NOMO-1 (cell line): ENCODE measurements around the gene DNAJB7.
"Not testable (repeated sequence)": the region's sequence is repeated elsewhere in the genome, so short reads cannot be mapped to it uniquely, and the experiment has no call there.

Source experiments
- DNase-seq, 2 experiments: peaks; one replicate each; lab custom pipeline; 2025; ENCODE audit not compliant: unreplicated experiment in 2 of 2; lab: John Stamatoyannopoulos, UW

Gene DNAJB7

DNA sequence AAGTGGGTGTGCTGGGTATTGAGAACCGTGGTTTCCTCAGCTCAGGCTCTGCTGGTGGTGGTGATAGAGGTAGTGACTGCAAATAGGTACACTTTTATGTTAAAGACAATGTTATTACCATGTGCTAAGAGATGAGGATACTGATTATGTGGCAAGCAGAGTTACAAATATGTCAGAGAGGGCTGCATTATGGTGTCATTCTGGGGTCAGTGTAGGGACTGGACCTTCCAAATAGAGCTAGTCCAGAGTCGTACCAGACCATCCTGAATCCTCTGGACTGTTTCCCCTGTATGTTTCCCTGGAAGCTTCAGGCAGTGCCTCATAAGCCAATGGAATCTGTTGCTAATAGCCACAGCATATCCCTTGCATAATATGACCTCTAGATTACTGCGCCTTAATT lies at the start of gene DNAJB7:
TSS of gene DNAJB7 (minus strand) at position 101 of the 400 bp plus-strand sequence. CDS start 119 bp downstream, outside the sequence.
- DNase-seq, result no peak

DNA sequence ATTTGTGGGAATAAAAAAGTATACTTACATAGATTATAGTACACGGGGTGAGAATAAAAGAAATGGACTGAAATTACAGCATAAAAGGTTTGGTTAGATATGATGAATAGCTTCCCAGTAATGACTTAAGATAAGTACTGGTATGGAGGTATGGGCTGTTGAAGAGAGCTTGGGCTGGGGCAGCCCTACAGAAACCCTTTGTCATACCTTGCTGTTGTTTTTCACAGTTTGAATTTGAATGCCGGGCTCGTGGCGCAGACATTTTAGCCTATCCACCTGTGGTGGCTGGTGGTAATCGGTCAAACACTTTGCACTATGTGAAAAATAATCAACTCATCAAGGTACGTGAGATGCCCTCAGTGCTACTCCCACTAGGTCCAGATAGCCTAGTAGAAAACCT lies 47.0 kb upstream of the DNAJB7 start:
- DNase-seq, result no peak

DNA sequence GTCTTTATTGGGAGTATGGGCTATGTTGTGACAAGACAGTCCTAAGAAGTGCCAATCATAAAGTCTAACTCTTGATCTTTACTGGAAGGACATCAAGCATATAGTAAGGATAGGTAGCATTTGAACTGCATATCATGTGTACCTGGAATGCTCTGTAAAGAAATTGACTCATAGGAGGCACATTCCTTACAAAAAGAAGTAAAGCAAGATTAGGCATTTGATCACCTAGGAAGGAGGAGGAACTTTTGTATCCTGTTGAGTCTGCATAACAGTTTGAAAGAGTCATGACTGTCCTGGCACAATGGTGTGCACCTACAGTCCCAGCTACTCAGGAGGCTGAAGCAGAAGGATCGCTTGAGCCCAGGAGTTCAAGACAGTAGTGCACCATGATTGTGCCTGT lies 42.2 kb upstream of the DNAJB7 start:
- no peak for DNase-seq

DNA sequence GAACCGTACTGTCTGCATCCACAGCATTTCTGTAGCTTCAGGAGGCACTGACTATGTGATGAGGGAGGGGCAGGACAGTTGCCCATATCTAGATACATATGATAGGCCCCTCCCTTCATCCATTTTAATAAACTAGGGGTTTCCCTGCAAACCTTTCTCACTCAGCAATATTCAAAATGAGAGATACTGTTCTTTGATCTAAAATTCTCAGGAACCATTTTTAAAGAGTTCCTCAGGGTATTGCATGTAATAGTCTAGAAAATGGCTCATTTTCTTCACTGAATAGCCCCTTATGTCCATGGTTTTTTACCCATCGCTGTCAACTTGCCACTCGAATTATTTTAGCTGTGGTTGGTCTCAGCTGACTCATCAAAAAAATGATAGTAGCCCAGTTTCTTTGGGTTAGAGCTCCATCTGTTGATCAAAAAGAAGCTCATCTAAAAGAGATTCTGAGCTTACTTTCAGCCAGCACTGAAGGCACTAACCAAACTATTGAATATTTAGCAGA lies 37.0 kb upstream of the DNAJB7 start:
- DNase-seq, result peak; percentile 1 to 67

DNA sequence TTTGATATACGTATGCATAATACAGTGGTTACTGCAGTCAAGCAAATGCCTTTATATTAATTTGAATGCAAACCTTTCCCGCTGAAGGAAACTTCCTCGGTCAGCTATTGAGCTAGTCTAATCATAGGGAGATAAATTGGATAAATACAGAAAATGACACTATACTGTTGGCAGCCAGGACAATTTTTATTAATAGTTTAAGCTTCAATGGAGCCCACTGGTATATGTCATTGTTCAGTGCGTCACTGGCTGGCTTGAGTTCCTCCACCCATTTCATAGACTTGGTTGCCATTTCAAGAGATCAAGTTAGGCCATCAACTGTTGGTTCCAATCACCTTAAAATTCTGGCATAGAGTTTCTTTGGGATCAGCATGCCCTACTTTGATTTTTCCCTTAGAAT lies 32.5 kb upstream of the DNAJB7 start:
- DNase-seq, result no peak

DNA sequence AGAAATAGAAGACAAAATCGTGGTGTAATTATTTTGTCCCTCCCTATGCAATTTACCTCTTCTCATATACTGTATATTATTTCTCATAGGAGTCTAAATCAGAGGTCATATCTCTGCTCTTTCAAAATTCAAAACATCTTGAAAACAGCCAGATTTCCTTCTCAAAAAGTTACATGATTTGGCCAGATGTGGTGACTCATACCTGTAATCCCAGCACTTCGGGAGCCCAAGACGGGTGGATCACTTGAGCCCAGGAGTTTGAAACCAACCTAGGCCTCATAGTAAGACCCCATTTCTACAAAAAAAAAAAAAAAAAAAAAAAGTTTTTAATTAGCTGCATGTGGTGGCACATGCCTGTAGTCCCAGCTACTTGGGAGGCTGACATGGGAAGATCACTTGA lies 29.0 kb upstream of the DNAJB7 start:
- DNase-seq, result no peak

DNA sequence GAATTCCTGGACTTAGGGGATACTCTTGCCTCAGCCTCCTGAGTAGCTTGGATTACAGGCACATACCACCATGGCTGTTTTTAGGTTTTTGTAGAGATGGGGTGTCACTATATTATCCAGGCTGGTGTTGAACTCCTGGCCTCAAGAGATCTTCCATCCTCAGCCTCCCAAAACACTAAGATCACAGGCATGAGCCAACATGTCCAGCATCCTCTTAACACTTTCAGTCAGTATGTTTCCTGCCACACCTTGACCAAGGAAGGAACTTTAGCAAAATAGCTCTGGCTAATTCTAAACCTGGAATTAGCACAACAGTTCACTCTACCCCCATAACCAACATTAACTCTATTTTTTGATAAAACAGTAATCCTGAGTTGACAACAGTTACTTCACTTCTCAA lies 27.2 kb upstream of the DNAJB7 start:
- no peak for DNase-seq

DNA sequence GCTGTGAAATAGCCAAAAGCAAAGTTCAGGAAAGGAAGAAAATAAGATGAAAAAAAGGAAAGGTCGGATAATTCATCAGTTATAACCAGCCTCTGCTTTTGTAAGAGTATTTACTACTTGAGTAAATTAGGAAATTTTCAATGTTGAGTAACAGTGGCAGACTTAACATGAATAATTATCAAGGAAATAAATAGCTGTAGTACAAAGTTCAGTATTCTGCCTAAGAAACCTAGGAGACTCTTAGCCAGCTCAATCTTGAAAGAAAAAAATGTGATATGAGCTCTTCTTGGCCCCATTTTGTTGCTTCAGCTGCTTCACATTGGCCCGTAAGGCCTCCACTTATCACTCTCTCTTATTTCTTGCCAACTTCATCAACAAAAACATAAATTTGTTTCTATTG lies 17.0 kb upstream of the DNAJB7 start:
- no peak for DNase-seq

DNA sequence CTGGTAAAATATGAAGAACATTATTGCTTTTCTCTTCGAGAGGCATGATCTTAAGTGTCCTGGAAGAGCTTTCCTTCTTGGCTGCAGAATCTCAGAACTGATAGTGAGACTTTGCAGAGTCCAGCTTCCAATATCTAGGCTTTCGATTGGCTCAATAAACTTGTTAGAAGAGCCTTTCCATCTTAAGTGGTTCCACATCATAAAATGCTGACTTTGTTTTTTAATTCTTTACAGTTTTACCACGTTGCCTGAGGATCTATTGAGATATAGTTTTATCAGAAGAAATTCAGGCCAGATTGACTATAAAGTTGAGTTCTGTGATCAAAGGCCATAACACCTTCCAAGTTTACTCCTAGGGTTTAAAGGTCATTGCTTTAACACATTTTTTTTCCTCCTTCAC lies 15.6 kb upstream of the DNAJB7 start:
- no peak for DNase-seq

DNA sequence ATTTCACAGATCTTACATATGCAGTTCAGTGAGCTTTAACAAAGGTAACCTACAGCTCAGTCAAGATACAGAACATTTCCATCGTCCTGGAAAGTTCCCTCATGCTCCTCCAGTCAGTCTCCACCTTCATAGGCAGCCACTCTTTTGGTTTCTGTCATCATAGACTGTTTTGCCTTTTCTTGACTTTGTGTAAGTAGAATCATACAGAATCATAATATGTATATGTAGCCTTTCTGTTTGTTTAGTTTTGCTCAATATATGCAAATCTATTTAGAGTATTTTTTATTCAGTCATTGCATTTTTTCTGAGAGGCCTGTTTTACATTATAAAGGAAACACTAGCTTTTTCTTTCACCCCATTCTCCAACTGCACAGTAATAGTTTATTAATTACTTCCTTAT lies 15.0 kb upstream of the DNAJB7 start:
- DNase-seq, result no peak

DNA sequence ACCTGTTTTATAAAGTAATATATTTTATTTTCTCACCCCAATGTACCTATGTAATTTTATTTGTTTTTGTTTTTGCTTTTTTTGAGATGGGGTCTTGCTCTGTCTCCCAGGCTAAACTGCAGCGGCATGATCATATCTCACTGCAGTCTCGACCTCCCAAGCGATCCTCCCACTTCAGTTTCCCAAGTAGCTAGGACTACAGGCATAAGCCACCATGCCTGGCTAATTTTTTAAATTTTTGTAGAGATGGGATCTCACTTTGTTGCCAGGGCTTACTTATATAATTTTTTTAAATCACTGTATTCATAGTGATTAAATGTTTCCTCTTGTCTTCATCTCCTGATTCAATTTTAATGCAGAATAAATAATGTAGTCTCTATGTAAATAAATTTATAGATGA lies 13.2 kb upstream of the DNAJB7 start:
- DNase-seq, result no peak

DNA sequence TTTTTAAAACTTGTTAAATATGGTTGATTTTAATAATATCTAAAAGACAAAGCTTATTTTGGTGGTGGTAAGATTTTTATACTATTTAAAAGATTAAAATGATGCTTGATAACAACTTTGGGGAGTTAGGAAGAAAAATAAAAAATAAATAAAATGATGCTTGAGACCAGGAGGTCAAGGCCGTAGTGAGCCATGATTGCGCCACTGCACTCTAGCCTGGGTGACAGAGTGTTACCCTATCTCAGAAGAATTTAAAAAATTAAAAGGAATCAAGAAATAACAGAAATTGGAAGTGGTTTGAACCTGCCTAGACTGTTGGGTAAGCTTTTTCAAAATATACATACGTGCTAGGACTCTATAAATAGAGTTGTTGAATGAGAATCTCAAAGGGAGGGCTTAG lies 12.1 kb upstream of the DNAJB7 start:
- DNase-seq, result no peak

DNA sequence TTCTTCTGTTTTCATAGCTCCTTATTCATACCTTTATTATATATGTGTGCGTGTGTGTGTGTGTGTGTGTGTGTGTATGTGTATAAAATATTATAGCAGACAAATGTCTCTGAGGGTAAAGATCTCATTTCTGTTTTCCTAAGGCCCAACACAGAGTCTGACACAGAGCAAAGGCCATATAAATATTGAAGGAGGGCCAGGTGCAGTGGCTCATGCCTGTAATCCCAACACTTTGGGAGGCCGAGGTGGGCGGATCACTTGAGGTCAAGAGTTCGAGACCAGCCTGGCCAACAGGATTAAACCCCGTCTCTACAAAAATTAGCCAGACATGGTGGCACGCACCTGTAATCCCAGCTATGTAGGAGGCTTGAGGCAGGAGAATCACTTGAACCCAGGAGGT lies 6.5 kb upstream of the DNAJB7 start:
- not testable (repeated sequence) for DNase-seq

DNA sequence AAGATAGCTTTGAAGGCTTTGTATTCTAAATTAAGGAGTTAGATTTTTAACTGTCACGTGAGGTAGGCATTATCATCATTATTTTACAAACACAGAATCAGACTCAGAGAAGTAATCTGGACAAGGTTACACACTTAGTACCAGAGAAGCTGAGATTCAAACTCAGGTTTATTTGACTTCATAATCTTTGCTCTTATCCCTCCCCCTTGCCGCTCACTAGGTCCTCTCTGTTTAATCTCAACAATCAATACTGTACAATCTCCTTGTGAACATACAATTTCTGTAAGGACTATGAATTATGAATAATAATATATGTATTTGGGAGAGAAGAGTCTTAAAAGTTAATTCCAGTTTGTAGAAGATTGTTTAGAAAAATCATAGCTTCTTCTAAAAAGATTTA lies 5.2 kb upstream of the DNAJB7 start:
- no peak for DNase-seq

DNA sequence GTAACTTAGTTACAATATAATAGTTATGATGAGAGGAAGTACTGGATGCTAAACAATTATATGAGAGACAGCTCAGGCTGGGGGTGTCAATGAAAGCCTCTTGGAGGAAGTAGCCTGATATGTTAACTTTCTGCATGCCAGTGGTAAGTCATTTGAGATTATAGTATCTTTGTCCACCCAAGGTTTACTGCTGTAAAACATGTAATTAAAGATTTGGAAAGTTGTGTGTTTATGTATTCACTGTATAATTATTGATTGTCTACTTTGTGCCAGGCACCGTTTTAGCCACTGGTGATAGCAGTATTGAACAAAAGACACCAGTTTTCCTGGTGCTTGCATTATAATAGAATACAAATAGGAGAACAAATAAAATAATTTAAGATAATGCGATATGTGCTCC lies 624 bp upstream of the DNAJB7 start:
- DNase-seq, result peak in 1 of 2 experiments; percentile 24

DNA sequence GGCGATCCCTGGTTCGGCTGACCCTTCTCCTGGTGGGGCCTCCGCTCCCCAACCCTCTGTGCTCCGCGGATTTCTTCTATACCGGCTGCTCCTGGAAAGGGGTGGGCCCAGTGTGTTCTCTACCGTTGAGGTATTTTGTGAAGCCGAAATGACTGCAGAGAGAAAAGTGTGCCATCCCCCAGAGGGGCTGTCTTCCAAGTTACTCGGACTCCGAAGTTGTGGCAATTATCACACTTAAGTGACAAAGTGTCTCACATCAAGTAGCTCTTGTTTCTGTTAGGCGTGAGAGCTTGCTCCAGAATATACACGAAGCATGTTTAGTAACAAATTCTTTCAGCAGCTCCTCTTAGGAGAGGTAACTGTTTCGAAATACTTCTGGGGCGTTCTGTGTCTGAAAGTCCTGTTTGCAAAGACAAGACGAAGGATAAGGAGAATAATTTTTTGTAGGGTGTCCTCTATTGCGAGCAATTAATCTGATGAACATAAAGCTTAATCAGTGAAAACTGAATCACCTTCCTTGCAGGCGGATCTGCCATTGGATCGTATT lies 4.5 kb downstream of the DNAJB7 start:
- DNase-seq, result peak in 1 of 2 experiments; percentile 39

DNA sequence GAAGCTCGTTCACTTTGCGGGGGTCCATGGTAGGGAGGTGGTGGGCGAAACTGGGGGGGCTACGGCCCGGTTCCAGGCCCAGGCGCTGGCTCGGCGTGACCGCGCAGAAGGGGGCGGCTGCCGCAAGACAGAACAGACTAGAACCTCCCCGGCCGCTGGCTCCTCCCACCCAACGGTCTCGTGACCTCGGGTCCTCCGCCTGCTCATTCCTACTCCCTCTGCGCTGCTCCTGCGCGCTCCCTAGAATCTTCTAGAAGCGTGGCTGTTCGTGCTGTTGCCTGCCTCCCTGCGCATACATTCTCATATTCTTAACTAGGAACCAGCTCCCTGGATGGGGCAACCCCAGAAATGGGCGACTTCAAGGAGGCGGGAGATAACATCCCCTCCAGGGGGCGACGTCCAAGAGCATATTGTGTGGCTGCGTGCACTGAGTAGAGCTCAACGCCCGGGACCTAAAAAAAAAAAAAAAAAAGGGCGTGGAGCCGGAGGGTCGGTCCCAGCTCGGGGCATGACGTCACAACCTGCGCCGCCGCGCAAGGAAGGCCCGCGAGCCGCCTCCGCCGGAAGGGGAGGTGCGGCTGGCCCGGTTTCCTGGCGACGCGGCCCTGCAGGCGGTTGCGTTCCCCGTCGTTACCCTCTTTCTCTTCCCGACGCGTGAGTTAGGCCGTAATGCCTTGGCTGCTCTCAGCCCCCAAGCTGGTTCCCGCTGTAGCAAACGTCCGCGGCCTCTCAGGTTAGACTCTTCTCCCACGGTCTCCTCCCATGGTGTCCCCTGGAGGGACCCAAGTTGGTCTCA lies 5.2 kb downstream of the DNAJB7 start, which contains the start of the genes ST13 and XPNPEP3:
TSS of gene ST13 (minus strand) at position 127 of the 796 bp plus-strand sequence. CDS start at position 28, 99 bp downstream.
TSS of gene XPNPEP3 (plus strand) at position 636 of the 796 bp plus-strand sequence. CDS start at position 670, 34 bp downstream.
- peak; percentile 91 to 93 for DNase-seq

DNA sequence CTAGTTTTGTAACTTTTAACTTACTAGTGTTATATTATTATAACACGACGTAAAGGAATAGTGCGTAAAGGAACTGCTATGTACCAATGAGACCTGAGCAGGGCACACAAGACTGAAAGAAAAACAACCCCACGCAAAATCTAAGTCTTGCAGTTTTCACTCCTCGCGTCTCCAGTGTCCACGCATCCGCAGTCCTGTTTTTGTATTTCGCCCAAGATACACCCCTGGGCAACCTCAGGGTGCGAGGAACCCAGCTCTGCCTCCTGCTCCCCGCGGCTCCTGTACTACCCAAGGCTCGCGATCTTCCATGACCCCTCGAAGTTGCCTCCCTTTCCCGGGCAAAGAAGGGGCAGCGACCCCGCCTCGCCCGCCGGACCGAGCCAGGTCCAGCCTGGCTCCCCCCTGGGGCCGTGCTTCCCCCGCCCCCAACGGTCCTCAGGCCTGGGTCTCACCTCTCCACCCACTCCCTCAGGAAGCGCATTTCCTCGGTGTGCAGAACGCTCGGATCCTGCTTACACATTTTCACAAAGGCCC lies 5.9 kb downstream of the DNAJB7 start:
- peak in 1 of 2 experiments; percentile 14 for DNase-seq

DNA sequence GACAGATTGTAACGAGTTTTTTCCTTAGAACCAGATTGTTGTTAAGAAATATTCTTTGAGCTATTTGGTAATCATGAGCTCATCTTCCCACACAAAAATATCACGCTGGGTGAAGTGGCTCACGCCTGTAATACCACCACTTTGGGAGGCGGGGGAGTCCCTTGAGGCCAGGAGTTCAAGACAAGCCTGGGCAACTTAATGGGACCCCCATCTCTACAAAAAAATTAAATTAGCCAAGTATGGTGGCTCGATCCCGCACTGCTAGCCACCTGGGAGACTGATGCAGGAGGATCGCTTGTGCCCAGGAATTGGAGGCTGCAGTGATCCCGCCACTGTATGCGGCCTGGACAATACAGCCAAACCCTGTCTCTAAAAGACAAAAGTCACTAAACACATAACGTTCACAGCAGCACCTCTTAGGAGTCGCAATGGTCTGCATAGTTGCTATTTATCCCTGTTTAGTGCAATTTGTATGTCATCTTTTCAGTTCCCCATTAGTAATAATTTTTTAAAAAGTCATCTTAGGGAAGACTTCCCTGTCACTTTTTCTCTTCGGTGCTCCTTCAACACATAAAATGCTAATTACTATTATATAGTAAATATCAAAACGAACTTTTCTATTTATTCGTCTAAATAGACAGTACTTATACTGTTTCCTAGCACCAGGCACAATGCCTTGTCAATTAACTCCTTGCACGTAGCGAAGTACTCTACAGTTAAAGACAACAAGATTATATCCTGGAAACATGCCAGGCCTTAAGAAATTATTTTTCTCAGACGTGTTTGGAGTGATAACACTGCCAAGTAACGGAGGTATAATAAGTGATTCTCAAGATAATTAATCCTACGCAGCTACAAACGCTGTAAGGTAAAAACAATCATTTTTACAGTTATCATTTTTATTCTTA lies 6.6 kb downstream of the DNAJB7 start:
- peak in 1 of 2 experiments; percentile 14 for DNase-seq

DNA sequence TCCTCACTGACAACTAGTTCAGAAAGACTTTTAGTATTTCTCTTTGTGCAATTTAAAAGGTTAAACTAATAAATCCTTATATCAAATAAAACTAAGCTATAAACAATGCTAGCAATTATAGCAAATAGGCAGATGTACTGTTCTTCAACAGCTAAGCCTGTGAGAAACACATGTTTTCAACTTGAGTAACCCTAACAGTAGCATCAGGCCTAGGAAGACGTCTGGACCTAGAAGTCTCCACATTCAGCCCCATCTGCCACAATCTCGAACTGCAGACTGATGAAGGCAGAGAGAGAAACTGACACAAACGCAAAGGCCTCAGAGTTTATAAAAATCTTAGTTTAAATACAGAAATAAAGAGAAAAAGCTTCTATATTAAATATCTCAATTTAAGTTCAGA lies 8.0 kb downstream of the DNAJB7 start:
- no peak for DNase-seq

DNA sequence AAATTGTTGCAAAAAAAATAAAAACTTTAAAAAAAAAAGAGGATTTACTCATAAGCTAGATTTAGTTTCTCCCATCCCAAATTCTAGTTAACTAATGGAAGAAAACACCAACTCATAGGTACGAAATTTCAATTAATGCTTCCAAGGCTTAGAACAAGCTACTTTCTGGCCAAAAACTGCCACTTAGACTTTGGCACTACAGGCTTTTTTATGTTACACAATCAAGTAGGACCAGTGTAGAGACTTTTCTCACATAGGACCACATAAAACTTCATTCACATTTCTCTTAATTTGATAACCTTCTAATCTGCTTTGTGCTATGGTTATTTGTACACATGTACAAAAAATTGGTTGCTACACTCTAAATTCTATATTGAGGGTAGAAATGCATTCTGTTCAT lies 8.6 kb downstream of the DNAJB7 start:
- no peak for DNase-seq
